Ramos (cell line): ENCODE results near the gene UBE2Q1.

Experiments
- in situ Hi-C: fragments of 300-500 bp; cut with MboI; formaldehyde crosslinking; loops from one replicate; pipeline ENCODE4 v1.14.3; 2022; ENCODE audit warnings: low sequenced_read_pairs; ENCODE audit not compliant: unreplicated experiment

Gene UBE2Q1

GRCh38 chr1:154578058-154578418, 19.6 kb upstream of the UBE2Q1 start:
- in situ Hi-C loops = no loop called here

DNA sequence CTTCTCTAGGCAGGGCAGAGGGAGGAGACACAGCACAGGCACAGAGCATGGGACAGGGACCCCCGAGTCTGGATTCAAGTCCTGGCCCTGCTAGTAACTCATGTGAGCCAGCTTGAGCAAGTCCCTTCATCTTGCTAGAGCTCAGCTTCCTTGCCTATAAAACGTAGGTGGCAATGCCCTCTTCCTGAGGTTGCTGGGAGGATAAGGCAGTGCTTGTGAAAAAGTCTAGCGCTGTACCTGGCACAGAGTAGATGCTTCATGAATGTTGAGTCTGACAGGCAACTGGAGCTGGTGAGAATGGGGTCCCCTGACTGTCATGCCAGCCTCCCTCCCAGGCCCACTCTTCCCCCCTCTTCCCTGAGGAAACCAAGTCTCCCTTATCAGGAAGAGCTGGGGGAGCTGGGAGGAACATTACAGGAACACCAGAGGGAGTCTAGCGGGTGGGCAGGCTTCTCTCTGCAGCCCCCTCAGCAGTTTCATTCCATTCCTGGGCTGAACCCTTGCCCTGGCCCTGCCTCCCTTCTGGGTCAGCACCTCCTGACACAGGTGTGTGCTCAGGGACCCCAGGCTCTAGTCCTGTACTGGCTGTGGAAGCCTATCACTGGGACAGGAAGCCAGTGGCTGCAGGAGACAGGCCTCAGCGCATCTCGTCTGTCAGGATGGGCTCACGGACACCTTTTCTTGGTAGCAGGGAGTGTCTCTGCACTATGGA, 19.0 kb upstream of the UBE2Q1 start:
- in situ Hi-C loops = no loop called here

GRCh38 chr1:154575951-154576566, 17.6 kb upstream of the UBE2Q1 start:
- in situ Hi-C loops = no loop called here

DNA sequence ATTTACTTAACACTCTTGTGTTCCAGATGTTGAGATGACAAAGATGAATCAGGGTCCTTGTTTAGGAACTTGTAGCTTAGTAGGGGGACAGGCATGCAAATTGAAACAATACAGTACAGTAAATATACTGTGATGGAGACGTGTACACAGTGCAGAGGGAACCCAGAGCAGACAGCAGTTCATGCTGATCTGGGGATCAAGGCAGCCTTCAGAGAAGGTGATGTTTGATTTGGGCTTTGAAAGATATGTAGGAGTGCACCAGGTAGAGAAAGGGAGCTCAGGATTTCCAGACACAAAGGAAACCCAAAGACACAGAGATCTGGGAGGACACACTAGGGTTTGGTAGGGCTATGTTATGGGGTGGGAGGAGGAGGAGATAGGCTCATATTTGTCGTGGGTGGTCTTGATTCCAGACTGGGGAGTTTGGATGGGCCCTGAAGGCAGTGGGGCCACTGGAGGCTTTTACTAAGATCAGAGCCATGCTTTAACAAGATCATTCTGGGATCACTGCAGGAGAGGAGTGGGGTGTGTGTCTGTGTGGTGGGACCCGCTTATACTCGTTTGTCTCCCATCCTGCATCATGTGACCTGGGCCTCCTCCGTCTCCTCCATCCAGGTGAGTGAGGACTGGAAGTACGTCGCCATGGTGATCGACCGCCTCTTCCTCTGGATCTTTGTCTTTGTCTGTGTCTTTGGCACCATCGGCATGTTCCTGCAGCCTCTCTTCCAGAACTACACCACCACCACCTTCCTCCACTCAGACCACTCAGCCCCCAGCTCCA, 16.9 kb upstream of the UBE2Q1 start:
- in situ Hi-C loops = no loop called here

DNA sequence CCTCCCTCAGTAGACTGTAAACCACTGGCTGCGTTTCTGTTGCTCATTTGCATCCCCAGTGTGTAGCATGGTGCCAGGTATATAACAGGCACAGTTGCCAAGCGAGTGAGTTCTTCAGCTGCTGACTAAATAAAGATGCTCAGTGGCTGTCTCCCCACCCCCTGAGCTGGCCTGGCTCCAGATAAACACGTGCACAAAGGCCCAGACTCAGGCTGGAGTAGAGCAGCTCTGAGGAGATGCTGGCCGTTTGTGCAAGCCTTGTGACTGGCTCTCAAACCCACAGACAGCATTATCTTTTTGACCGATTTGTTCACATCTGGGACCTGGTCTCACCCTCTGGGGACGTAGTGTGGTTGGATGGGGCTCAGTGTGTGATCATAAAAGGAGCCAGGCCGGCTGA, 16.3 kb upstream of the UBE2Q1 start:
- in situ Hi-C loops = no loop called here

DNA sequence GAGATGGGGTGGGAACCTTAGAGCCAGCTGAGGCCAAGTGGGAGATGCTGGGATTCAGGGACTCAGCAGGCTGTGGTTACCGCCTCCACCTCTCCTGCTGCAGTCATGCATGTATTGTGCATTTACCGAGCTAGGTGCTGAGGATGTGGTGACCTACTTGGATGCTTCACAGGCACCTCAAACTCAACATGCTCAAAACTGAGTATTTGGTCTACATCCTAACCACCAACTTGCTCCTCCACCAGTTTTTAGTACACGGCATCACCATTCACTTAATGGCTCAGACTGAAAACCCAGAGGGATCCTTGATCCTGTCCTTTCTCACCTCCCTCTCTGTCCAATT, 14.7 kb upstream of the UBE2Q1 start:
- in situ Hi-C loops = no loop called here

GRCh38 chr1:154572468-154573167, 14.2 kb upstream of the UBE2Q1 start:
- in situ Hi-C loops = no loop called here

DNA sequence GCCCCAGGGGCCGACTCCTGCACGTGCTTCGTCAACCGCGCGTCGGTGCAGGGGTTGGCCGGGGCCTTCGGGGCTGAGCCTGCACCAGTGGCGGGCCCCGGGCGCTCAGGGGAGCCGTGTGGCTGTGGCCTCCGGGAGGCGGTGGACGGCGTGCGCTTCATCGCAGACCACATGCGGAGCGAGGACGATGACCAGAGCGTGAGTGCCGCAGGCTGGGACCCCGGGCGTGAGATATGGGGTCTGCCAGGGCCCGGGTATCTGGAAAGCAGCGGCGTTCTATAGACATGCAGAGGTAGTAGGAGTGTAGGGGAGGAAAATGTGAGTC, 13.5 kb upstream of the UBE2Q1 start:
- in situ Hi-C loops = no loop called here

DNA sequence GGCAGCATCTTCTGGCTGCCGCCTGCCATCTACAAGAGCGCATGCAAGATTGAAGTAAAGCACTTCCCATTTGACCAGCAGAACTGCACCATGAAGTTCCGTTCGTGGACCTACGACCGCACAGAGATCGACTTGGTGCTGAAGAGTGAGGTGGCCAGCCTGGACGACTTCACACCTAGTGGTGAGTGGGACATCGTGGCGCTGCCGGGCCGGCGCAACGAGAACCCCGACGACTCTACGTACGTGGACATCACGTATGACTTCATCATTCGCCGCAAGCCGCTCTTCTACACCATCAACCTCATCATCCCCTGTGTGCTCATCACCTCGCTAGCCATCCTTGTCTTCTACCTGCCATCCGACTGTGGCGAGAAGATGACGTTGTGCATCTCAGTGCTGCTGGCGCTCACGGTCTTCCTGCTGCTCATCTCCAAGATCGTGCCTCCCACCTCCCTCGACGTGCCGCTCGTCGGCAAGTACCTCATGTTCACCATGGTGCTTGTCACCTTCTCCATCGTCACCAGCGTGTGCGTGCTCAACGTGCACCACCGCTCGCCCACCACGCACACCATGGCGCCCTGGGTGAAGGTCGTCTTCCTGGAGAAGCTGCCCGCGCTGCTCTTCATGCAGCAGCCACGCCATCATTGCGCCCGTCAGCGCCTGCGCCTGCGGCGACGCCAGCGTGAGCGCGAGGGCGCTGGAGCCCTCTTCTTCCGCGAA, 12.9 kb upstream of the UBE2Q1 start:
- in situ Hi-C loops = no loop called here

DNA sequence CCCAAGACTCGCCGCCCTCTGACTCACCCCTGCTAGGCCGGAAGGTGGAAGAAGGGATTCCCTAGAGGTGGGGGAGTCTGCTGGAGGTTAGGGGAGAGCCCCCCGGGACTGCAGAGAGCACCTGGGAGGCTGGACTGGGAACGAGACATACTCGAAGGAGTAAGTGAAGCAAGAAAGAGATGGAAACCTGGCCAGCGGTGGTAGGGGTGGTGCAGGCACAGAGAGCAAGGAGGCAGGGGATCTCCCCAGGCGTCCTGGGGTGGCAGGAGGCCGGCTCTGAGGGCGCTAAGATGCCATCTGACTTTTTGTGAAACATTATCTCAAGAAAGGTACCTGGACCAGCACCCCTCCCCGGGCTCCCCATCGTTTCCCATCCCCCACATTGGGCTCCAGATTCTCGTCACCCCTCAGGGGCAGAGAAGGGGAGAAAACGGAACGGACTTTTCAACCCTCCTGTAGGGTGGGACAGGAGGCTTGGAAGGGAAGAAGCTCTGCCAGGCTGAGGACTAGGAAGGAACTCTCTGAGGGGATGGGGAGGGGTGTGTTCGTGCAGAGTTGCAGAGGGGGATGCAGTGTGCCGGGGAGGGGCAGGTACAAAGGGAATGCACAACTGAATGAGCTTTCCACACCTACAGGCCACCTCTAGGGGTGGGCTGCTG, 9.8 kb upstream of the UBE2Q1 start:
- in situ Hi-C loops = loop anchor here (10.0 kb wide), 1 partner anchor 317 kb away; no protein-coding TSS in a partner anchor

- in situ Hi-C loops = loop anchor here (10.0 kb wide), 1 partner anchor 317 kb away; no protein-coding TSS in a partner anchor
Observed at GRCh38 chr1:154567386-154568156, 9.1 kb upstream of the UBE2Q1 start, which contains the start of gene CHRNB2. TSS of gene CHRNB2 (plus strand) at chr1:154567778. CDS start at chr1:154568045, 267 bp downstream.

DNA sequence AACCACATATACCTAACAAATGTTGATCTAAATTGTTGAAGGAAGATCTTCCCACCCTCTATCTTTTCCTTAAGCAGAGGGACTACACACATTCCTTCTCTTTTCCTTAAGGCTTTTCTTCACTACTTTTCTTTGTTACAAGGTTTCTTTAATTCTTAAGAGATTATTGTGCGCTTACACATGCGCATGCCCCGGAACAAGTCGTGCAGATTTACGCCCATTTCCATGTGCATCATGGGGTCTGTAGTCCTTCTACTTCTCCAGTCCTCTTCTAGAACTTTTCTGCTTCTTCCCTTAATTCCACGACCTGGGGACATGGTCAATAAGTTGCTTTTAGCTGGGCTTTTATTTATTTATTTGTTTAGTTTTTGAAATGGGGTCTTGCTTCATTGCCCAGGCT, 7.4 kb upstream of the UBE2Q1 start:
- in situ Hi-C loops = loop anchor here (10.0 kb wide), 1 partner anchor 319 kb away; no protein-coding TSS in a partner anchor

DNA sequence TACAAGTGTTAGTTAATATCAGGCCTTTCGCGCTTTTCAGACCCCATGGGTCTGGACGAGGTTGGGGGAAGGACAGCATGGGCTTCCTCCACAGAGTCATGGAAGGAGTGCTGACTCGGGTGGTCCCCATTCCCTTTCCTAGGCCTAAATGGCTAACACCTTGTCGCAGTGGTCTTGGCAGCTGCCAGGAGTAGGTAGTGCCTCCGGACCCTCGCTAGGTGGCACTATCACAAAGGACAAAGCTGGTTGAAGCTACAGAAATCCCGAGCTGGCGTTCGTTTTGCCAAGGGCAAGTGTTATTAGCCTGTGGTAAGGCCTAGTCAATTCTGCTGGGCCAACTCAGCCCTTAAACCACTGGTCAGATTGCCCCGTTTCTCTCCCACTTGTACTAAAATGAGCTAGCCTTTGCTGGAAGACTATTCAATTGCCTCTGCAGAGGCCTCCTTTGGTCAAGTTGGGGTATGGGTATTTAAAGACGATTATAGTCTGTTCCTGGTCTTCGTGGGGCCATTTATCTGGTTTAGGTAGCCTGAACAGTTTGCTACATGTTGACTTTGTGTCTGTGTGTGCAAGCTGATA, 1.1 kb upstream of the UBE2Q1 start:
- in situ Hi-C loops = loop anchor here (10.0 kb wide), 1 partner anchor 325 kb away; no protein-coding TSS in a partner anchor

DNA sequence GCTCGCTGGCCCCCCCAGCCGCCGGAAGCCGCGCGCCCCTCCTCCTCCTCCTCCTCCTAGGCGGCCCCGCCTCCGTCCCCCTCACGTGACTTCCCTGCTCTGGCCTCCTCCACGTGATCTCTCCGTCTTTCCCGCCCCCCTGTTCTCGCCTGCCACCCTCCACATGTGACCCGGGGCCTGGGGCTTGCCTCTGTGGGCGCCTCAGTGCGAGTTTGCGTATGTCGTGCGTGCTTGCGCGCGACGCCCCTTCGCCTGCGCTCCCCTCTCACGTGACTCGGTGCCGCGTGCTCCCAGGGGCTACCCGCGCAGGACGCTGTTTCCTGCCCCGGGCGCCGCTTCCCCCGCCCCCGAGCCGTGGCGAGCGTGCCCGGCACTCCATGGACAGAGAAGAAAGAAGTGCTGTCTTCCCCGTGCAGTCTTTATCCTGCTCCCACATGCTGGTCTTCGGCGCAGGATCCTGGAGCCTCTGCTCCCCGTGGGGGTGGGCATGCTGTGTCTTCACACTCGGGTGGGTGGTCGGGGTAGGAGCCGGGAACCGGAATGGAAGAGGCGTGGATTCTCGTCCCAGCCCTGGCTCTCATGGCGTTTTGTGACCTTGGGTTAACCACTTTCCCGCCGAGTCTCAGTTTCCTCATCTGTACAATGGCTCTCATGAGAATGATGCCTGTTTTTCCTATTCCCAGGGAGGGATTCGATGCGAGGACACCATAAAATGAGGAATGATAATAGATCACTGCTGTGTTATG, 431 bp upstream of the UBE2Q1 start:
- in situ Hi-C loops = no loop called here

- in situ Hi-C loops = no loop called here
Observed at GRCh38 chr1:154557248-154557938, 1.1 kb downstream of the UBE2Q1 start.

DNA sequence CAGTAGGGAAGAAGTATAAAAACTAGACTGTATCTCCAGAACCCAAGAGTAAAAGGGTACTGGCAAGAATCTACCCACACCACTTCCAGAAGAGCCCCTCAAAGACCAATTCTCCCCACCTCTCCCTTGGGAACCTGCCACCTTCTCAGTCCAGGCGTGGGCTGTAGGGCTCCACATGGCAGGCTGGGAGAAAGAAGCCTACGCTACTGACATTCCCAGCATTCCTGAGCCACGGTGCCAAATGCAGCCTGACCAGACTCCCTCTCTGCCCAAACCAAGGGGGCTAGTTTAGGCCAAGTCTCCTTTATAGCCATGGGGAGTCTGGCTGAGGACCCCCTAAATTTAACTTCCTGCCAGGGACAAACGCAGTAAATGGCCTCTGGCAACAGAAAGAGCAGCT, 2.0 kb downstream of the UBE2Q1 start:
- in situ Hi-C loops = no loop called here
